HCT116 (cell line): ENCODE results near the gene ZBTB20. TPM values are rescaled to one million over a fixed set of nuclear protein-coding genes. Genes with fewer than 3 reads are reported as not detected.

Source experiments
- ATAC-seq: fragments of 200-7000 bp; cut with Tn5 transposase; 2 replicates; pipeline ENCODE4 v1.9.1; 2020; ENCODE audit warnings: mild to moderate bottlenecking, moderate library complexity
- BruUV-seq: library from RNA; stranded (reverse); fragments of 400-500 nt; replicated peaks from 2 replicates; lab custom pipeline; 2021; lab: Mats Ljungman, UMichigan
- CTCF ChIA-PET: fragments of 300-600 bp; sonication (Branson Sonifier 250); formaldehyde crosslinking; loops from one replicate; lab custom pipeline; 2021; ENCODE audit warnings: antibody characterized with exemption; lab: Charles Lee
- POLR2A ChIA-PET: fragments of 300-600, 350-600 bp; sonication (Branson Sonifier 250); formaldehyde crosslinking; loops from one replicate; lab custom pipeline; 2021; ENCODE audit warnings: antibody characterized with exemption; lab: Charles Lee
- RAD21 ChIA-PET, 2 experiments: fragments of 300-600 bp; sonication (Branson Sonifier 250); formaldehyde crosslinking; loops; one replicate each; lab custom pipeline; 2023; ENCODE audit warnings: low total read pairs in 2 of 2; ENCODE audit not compliant: uncharacterized antibody in 2 of 2, unreplicated experiment in 2 of 2, low non-redundant PET in 1 of 2; lab: Charles Lee
- DNase-seq: peaks from one replicate; pipeline ENCODE4 v3.0.0-alpha.2; 2010; ENCODE audit warnings: low read depth, low spot score
- H2AFZ ChIP-seq: fragments of 200-600 bp; shearing (Covaris generic), sonication (generic); 2 replicates; pipeline ENCODE4 v1.6.1; 2017; ENCODE audit warnings: low read depth, mixed run types, mixed read lengths, antibody characterized with exemption, low read length; ENCODE audit not compliant: poor library complexity, severe bottlenecking
- H3K27ac ChIP-seq: 2 replicates; pipeline ENCODE4 v1.5.1; 2012; ENCODE audit warnings: low read depth, low read length
- H3K27me3 ChIP-seq: fragments of 200-600 bp; sonication (generic); 2 replicates; pipeline ENCODE4 v1.6.1; 2016; ENCODE audit warnings: mixed run types, low read length, mixed read lengths; ENCODE audit not compliant: insufficient read depth
- H3K36me3 ChIP-seq, 2 experiments: fragments of 200-500 bp in 1 of 2; fragments of 200-600 bp in 1 of 2; sonication (Bioruptor generic) in 1 of 2; sonication (generic) in 1 of 2; 2 replicates each; pipeline versions ENCODE4 v1.5.1 to v1.6.1; 2014 to 2016; ENCODE audit warnings: low read length in 2 of 2, inconsistent platforms in 1 of 2, mixed read lengths in 1 of 2, mixed run types in 1 of 2; ENCODE audit not compliant: insufficient read depth in 2 of 2, control insufficient read depth in 1 of 2
- H3K4me1 ChIP-seq, 2 experiments: fragments of 200-600 bp in 1 of 2; sonication (generic) in 1 of 2; 2 replicates each; pipeline versions ENCODE4 v1.5.1 to v1.6.1; 2012 to 2017; ENCODE audit warnings: low read length in 2 of 2, inconsistent platforms in 1 of 2, mild to moderate bottlenecking in 1 of 2, mixed read lengths in 1 of 2, mixed run types in 1 of 2, moderate library complexity in 1 of 2; ENCODE audit not compliant: insufficient read depth in 2 of 2, control insufficient read depth in 1 of 2
- H3K4me2 ChIP-seq: fragments of 200-600 bp; sonication (generic); 2 replicates; pipeline ENCODE4 v1.6.1; 2017; ENCODE audit warnings: mixed run types, low read length, mixed read lengths
- H3K4me3 ChIP-seq, 2 experiments: fragments of 200-600 bp in 1 of 2; sonication (generic) in 1 of 2; replicated peaks in 1 of 2; 2 replicates each; pipeline ENCODE4 v1.5.1; 2011 to 2016; ENCODE audit warnings: low read length in 2 of 2, control low read depth in 1 of 2, low read depth in 1 of 2, mild to moderate bottlenecking in 1 of 2, mixed read lengths in 1 of 2, mixed run types in 1 of 2
- H3K79me2 ChIP-seq: fragments of 200-600 bp; sonication (generic); 2 replicates; pipeline ENCODE4 v1.6.1; 2017; ENCODE audit warnings: mild to moderate bottlenecking, mixed run types, low read length, moderate library complexity, mixed read lengths; ENCODE audit not compliant: insufficient read depth
- H3K9ac ChIP-seq: fragments of 200-600 bp; sonication (generic); 2 replicates; pipeline ENCODE4 v1.6.1; 2016; ENCODE audit warnings: low read length, mixed read lengths
- H3K9me2 ChIP-seq: fragments of 200-600 bp; sonication (generic), shearing (Covaris generic); 2 replicates; pipeline ENCODE4 v1.6.1; 2017; ENCODE audit warnings: mixed run types, mild to moderate bottlenecking, moderate library complexity; ENCODE audit not compliant: insufficient read depth
- H3K9me3 ChIP-seq, 2 experiments: fragments of 200-500 bp in 1 of 2; fragments of 200-600 bp in 1 of 2; sonication (Bioruptor generic) in 1 of 2; sonication (generic) in 1 of 2; 2 replicates each; pipeline ENCODE4 v1.6.1; 2014 to 2017; ENCODE audit warnings: low read length in 2 of 2, mixed read lengths in 2 of 2, inconsistent platforms in 1 of 2, low read depth in 1 of 2, mild to moderate bottlenecking in 1 of 2, mixed run types in 1 of 2, moderate library complexity in 1 of 2; ENCODE audit not compliant: control insufficient read depth in 1 of 2, insufficient read depth in 1 of 2
- H4K20me1 ChIP-seq: fragments of 200-600 bp; sonication (generic), shearing (Covaris generic); 2 replicates; pipeline ENCODE4 v1.6.1; 2017; ENCODE audit warnings: mixed run types, mild to moderate bottlenecking, moderate library complexity; ENCODE audit not compliant: insufficient read depth
- CEBPB ChIP-seq: IDR thresholded peaks from 2 replicates; pipeline ENCODE4 v1.6.1; 2012; ENCODE audit warnings: low read depth
- EZH2 ChIP-seq: fragments of 200-600 bp; sonication (generic); IDR thresholded peaks from 2 replicates; pipeline ENCODE4 v1.6.1; 2017; ENCODE audit warnings: antibody characterized with exemption, mixed run types
- EZH2phosphoT487 ChIP-seq: fragments of 200-600 bp; IDR thresholded peaks from 2 replicates; pipeline ENCODE4 v1.6.1; 2018; ENCODE audit warnings: antibody characterized with exemption, borderline replicate concordance
- FOSL1 ChIP-seq: IDR thresholded peaks from 2 replicates; pipeline ENCODE4 v1.6.1; 2012; ENCODE audit warnings: low read depth
- JUND ChIP-seq: IDR thresholded peaks from 2 replicates; pipeline ENCODE4 v1.6.1; 2012
- POLR2A ChIP-seq: IDR thresholded peaks from 2 replicates; pipeline ENCODE4 v1.7.0; 2011; ENCODE audit warnings: borderline replicate concordance; ENCODE audit not compliant: insufficient read depth, insufficient read length; ENCODE audit errors: extremely low read depth
- POLR2AphosphoS5 ChIP-seq: IDR thresholded peaks from 2 replicates; pipeline ENCODE4 v1.6.1; 2011; ENCODE audit warnings: mild to moderate bottlenecking, low read depth, low read length, moderate library complexity
- SP1 ChIP-seq: IDR thresholded peaks from 2 replicates; pipeline ENCODE4 v1.6.1; 2012; ENCODE audit warnings: low read depth
- SRF ChIP-seq: IDR thresholded peaks from 2 replicates; pipeline ENCODE4 v1.6.1; 2012; ENCODE audit warnings: low read depth
- TCF7L2 ChIP-seq: IDR thresholded peaks from 2 replicates; pipeline ENCODE4 v1.7.0; 2011; ENCODE audit warnings: borderline replicate concordance, inconsistent platforms; ENCODE audit not compliant: insufficient read depth, insufficient read length; ENCODE audit errors: extremely low read depth
- YY1 ChIP-seq: IDR thresholded peaks from 2 replicates; pipeline ENCODE4 v1.6.1; 2011; ENCODE audit warnings: low read length, low read depth, moderate library complexity, mild to moderate bottlenecking; ENCODE audit not compliant: insufficient replicate concordance; ENCODE audit errors: extremely low read depth
- ZFX ChIP-seq: fragments of 450-650 bp; IDR thresholded peaks from 2 replicates; pipeline ENCODE4 v1.6.1; 2017
- ZNF274 ChIP-seq: fragments of 200-500 bp; sonication (Bioruptor generic); IDR thresholded peaks from 2 replicates; pipeline ENCODE4 v1.6.1; 2014; ENCODE audit warnings: mild to moderate bottlenecking, low read depth, low read length, inconsistent platforms
- intact Hi-C: fragments of 100-400 bp; cut with micrococcal nuclease; formaldehyde crosslinking; loops from 2 replicates; pipeline ENCODE4 v1.10.0; 2022
- total RNA-seq: library from RNA; stranded (reverse); gene quantifications from one replicate; pipeline ENCODE4 v1.2.1, GENCODE V29; 2021; ENCODE audit not compliant: unreplicated experiment
- TF ChIP-seq, protein P1 (sequence below): IDR thresholded peaks from 2 replicates; pipeline ENCODE4 v1.6.1; 2011; ENCODE audit warnings: mild to moderate bottlenecking, low read length, moderate library complexity; ENCODE audit not compliant: insufficient replicate concordance; ENCODE audit errors: extremely low read depth
- TF ChIP-seq, protein P2 (sequence below): IDR thresholded peaks from 2 replicates; pipeline ENCODE4 v1.6.1; 2012
- TF ChIP-seq, protein P3 (sequence below): IDR thresholded peaks from 2 replicates; pipeline ENCODE4 v1.6.1; 2012

The ZBTB20 gene
- total RNA-seq, 1 experiment from 2014 or later = 42.1 TPM

DNA sequence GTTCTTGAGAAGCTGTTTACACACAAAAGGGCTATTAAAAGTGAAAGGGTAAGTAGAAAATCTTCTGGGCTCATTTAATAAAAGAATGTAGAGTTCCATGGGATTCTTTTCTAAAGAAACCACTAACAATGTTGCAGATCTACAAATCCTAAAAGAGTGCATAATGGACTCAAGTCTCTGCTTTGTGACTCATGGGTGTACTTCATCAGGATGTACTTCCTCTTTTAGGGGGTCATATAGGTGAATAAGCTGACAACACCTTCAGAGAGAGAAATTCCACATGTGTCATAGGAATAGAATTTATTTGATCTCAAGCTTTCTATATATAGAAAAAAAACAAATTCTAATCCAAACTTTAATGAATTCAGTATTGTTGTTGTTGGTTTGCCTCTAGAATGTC lies 497.8 kb downstream of the ZBTB20 start (continued):
- TF ChIP-seq, protein P1, sequence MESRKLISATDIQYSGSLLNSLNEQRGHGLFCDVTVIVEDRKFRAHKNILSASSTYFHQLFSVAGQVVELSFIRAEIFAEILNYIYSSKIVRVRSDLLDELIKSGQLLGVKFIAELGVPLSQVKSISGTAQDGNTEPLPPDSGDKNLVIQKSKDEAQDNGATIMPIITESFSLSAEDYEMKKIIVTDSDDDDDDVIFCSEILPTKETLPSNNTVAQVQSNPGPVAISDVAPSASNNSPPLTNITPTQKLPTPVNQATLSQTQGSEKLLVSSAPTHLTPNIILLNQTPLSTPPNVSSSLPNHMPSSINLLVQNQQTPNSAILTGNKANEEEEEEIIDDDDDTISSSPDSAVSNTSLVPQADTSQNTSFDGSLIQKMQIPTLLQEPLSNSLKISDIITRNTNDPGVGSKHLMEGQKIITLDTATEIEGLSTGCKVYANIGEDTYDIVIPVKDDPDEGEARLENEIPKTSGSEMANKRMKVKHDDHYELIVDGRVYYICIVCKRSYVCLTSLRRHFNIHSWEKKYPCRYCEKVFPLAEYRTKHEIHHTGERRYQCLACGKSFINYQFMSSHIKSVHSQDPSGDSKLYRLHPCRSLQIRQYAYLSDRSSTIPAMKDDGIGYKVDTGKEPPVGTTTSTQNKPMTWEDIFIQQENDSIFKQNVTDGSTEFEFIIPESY = peak; percentile 25
- TF ChIP-seq ZFX = no peak
- TF ChIP-seq EZH2 = no peak
- TF ChIP-seq POLR2AphosphoS5 = peak; percentile 59
- TF ChIP-seq ZNF274 = no peak
- TF ChIP-seq FOSL1 = peak; percentile 99

DNA sequence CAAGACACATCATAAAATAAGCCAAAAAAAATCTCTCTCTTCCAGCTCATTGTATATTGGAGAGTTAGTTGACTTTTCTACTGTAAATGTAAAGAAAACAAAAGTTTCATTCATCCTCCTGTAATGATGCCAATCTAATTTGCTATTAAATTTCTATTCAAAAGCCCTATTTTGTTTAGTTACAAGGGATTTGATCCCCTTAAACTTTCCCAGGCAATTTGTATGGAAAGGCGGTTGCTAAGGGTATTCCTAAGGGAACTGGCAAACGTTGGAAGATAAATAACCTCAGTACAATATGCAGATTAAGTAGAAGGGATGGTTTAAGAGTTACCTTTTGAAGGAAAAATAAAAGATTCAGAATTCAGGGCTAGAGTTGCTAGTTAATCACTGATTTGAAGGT lies 500.6 kb downstream of the ZBTB20 start:
- H4K20me1 ChIP-seq = no peaks in the 10 kb centered on the region
- peak overlapping the region; percentile 58 for H3K9ac ChIP-seq
- H3K4me3 ChIP-seq = no peak overlapping the region
- peak overlapping the region; percentile 68 for H3K4me2 ChIP-seq
- ATAC-seq = no peak
- H3K4me1 ChIP-seq = peaks cover 87 to 96% of the 10 kb centered on the region in 2 experiments
- no peak for TF ChIP-seq ZFX
- TF ChIP-seq SP1 = no peak
- TF ChIP-seq CEBPB = no peak
- TF ChIP-seq EZH2phosphoT487 = no peak
- no peak for TF ChIP-seq FOSL1
- TF ChIP-seq, protein P2, sequence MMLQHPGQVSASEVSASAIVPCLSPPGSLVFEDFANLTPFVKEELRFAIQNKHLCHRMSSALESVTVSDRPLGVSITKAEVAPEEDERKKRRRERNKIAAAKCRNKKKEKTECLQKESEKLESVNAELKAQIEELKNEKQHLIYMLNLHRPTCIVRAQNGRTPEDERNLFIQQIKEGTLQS = no peak
- no peak for TF ChIP-seq POLR2A
- no peak for TF ChIP-seq TCF7L2
- no peak for TF ChIP-seq YY1
- no peak for TF ChIP-seq JUND
- TF ChIP-seq POLR2AphosphoS5 = no peak
- TF ChIP-seq, protein P3, sequence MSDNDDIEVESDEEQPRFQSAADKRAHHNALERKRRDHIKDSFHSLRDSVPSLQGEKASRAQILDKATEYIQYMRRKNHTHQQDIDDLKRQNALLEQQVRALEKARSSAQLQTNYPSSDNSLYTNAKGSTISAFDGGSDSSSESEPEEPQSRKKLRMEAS = no peak
- TF ChIP-seq SRF = no peak
- TF ChIP-seq, all 23 proteins: peak for 0
- Histone ChIP-seq H3K79me2 (peaks cover 66% of the 10 kb centered on the region), H3K36me3 (no peaks in the 10 kb centered on the region), H3K27ac (peak overlapping the region; percentile 97), H2AFZ (no peak overlapping the region), H3K27me3 (no peaks in the 10 kb centered on the region), H3K9me2 (no peaks in the 10 kb centered on the region), H3K9me3 (no peaks in the 10 kb centered on the region)
- intact Hi-C loops = loop anchor here (5.0 to 10.0 kb wide), 3 partner anchors 61 to 242 kb away; no protein-coding TSS in a partner anchor
- POLR2A ChIA-PET = no interaction called here
- no TSS peak for BruUV-seq
- RAD21 ChIA-PET = no interaction called here
- CTCF ChIA-PET = no interaction called here
- DNase-seq = no peak
